HG02885 (cell line): Measurements from ENCODE around the gene HDAC4.
"Not testable (repeated sequence)": the region's sequence is repeated elsewhere in the genome, so short reads cannot be mapped to it uniquely, and the experiment has no call there.

Experiments
- ATAC-seq: cut with Tn5 transposase; IDR thresholded peaks from one replicate; pipeline ENCODE4 v1.9.1; 2021; ENCODE audit warnings: mild to moderate bottlenecking; ENCODE audit not compliant: unreplicated experiment, poor library complexity

Gene HDAC4

GRCh38 chr2:239186516-239187357 is 214.1 kb downstream of the HDAC4 start:
- no peak for ATAC-seq

- no peak for ATAC-seq
These were observed 215.6 kb downstream of the HDAC4 start for GRCh38 chr2:239184968-239185903.

GRCh38 chr2:239184179-239184578 is 216.6 kb downstream of the HDAC4 start:
- no peak for ATAC-seq

- ATAC-seq = no peak
These were observed 217.6 kb downstream of the HDAC4 start for GRCh38 chr2:239182981-239183791.

GRCh38 chr2:239181903-239182581 is 218.8 kb downstream of the HDAC4 start:
- no peak for ATAC-seq

- no peak for ATAC-seq
These were observed 219.5 kb downstream of the HDAC4 start for GRCh38 chr2:239181074-239181902.

GRCh38 chr2:239180526-239181073 is 220.2 kb downstream of the HDAC4 start:
- no peak for ATAC-seq

GRCh38 chr2:239179851-239180371 is 220.9 kb downstream of the HDAC4 start:
- ATAC-seq = no peak

- ATAC-seq = no peak
These were observed 221.9 kb downstream of the HDAC4 start for GRCh38 chr2:239178954-239179353.

- ATAC-seq = no peak
These were observed 222.3 kb downstream of the HDAC4 start for GRCh38 chr2:239178484-239178883.

GRCh38 chr2:239177908-239178307 is 222.9 kb downstream of the HDAC4 start:
- ATAC-seq = no peak

- no peak for ATAC-seq
These were observed 223.5 kb downstream of the HDAC4 start for GRCh38 chr2:239177325-239177724.

- ATAC-seq = not testable (repeated sequence)
These were observed 224.5 kb downstream of the HDAC4 start for GRCh38 chr2:239176138-239176803.

GRCh38 chr2:239175181-239175580 is 225.6 kb downstream of the HDAC4 start:
- no peak for ATAC-seq

GRCh38 chr2:239173301-239173700 is 227.5 kb downstream of the HDAC4 start:
- ATAC-seq = no peak

GRCh38 chr2:239171643-239172042 is 229.2 kb downstream of the HDAC4 start:
- no peak for ATAC-seq

- no peak for ATAC-seq
These were observed 231.3 kb downstream of the HDAC4 start for GRCh38 chr2:239169311-239170048.
